HG02588 (cell line): ENCODE results near the gene CELF1.

Source experiments
- ATAC-seq: cut with Tn5 transposase; IDR thresholded peaks from one replicate; pipeline ENCODE4 v1.9.1; 2021; ENCODE audit warnings: mild to moderate bottlenecking, moderate library complexity; ENCODE audit not compliant: unreplicated experiment

Gene CELF1

DNA sequence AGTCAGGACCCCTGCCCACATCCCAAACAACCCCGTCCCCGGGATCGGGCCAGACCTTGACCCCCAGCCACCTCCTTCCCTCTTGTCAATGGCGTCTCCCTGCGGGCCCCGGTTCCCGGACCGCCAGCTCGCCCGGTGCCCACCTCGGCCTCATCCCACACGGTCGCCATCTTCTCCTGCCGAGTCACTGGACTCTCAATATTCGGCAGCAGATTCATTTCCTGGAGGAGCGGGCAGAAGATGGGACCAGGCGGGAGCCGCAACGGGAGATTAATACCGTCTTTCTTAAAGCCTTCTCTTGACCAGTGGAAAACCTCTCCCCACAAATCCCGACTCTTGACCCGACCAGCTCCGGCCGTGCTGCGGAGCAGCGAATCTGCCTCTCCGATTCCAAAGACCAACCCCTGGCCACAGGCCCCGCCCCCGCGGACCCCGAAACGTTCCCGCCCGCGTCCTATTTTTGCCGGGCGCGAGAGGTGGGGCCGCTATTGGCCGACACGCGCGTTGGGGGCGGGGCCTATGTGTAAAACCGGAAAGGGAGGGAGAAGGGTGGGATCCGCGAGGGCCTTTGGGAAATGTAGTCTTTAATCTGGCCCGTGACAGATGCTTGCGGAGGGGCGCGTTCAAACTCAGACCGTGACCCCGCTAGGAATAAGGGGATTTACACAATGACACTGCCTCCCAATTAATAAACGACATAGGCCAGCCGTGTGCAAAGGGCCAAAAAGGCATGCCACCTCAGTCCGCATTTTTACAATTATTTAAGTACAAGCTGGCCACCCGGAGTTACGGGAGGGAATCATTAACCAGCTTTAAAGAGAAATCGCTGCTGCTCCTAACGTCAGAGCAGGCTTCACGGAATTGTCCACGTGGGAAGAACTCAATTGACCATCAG is 126.6 kb downstream of the CELF1 start, which contains the start of gene PSMC3:
Gene PSMC3, minus strand, starts transcription at position 378 of the 895 bp plus-strand sequence. Its CDS starts 160 bp downstream, at position 218.
- ATAC-seq = peak; percentile 93

GRCh38 chr11:47425611-47426010 is 127.3 kb downstream of the CELF1 start:
- ATAC-seq = no peak

- ATAC-seq = no peak
Measured at GRCh38 chr11:47418454-47419259, 134.3 kb downstream of the CELF1 start.

DNA sequence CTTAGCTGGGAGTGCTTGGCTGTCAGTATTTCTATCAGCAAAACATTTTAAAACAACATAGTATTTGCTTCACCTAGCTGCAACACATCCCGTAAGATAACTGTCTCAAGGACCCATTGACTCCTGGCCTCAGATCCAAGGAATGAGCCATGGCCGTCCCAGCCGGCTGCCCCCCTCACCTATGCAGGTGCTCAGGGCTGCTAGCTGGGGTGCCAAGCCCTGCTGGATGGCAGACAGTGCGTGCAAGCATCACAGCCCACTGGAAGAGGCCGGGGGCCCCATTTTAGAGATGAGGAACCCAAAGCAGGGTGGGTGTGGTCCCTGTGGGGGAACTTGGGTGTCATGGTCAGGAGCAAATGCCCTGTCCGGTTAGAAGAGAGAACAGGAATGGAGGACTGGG is 135.2 kb downstream of the CELF1 start:
- ATAC-seq = no peak

GRCh38 chr11:47415949-47416472 is 136.9 kb downstream of the CELF1 start:
- ATAC-seq = no peak
